IMR-90 (cell line): ENCODE data around the gene CLRN3.

Experiments
- BHLHE40 ChIP-seq: fragments of 150-350 bp; IDR thresholded peaks from 2 replicates; pipeline ENCODE4 v1.6.1; 2016; ENCODE audit warnings: mild to moderate bottlenecking, low read depth, low read length
- CEBPB ChIP-seq: IDR thresholded peaks from 2 replicates; pipeline ENCODE4 v1.6.1; 2012; ENCODE audit warnings: low read depth, low read length, improper control_type of control experiment
- CTCF ChIP-seq: conservative IDR thresholded peaks from 2 replicates; pipeline ENCODE4 v1.5.1; 2012; ENCODE audit warnings: mild to moderate bottlenecking, low read depth, low read length, improper control_type of control experiment
- POLR2A ChIP-seq: IDR thresholded peaks from 2 replicates; pipeline ENCODE4 v1.6.1; 2012; ENCODE audit warnings: mild to moderate bottlenecking, low read depth, low read length
- RAD21 ChIP-seq: IDR thresholded peaks from 2 replicates; pipeline ENCODE4 v1.6.1; 2012; ENCODE audit warnings: low read length, improper control_type of control experiment
- RFX5 ChIP-seq: IDR thresholded peaks from 2 replicates; pipeline ENCODE4 v1.8.0; 2012; ENCODE audit warnings: low read depth, mild to moderate bottlenecking, low read length, moderate library complexity
- SMC3 ChIP-seq: fragments of 150-350 bp; IDR thresholded peaks from 2 replicates; pipeline ENCODE4 v1.6.1; 2016; ENCODE audit warnings: low read depth, mild to moderate bottlenecking, antibody characterized with exemption, low read length, moderate library complexity

- TF ChIP-seq RAD21, result no peak
- TF ChIP-seq POLR2A, result no peak
- TF ChIP-seq CTCF, result no peak
- no peak for TF ChIP-seq CEBPB
- TF ChIP-seq SMC3, result no peak
- no peak for TF ChIP-seq BHLHE40
- no peak for TF ChIP-seq RFX5
Measured at GRCh38 chr10:127855976-127856375, 36.8 kb downstream of the CLRN3 start.
